Aorta (tissue), 5 donors: ENCODE results near the gene SMARCD3. TPM values are rescaled to one million over a fixed set of nuclear protein-coding genes. Genes with fewer than 3 reads are reported as not detected.
A peak's percentile ranks its signal among the peaks of the same experiment; 100 is the strongest.

Experiments
- ATAC-seq: fragments of 200-7000 bp; cut with Tn5 transposase; one replicate; pipeline ENCODE4 v1.9.1; 2022; ENCODE audit warnings: moderate library complexity; ENCODE audit not compliant: low FRiP score
- DNase-seq, 2 donors: peaks; one replicate each; pipeline ENCODE4 v3.0.0-alpha.2; 2020
- H3K27ac ChIP-seq, 2 donors: one replicate each; pipeline ENCODE4 v1.5.1; 2013; ENCODE audit warnings: low read length in 2 of 2, mild to moderate bottlenecking in 2 of 2, moderate library complexity in 2 of 2, control low read depth in 1 of 2, inconsistent platforms in 1 of 2, low read depth in 1 of 2
- H3K27me3 ChIP-seq, 2 donors: one replicate each; pipeline ENCODE4 v1.6.1; 2013; ENCODE audit warnings: control low read depth in 1 of 2, low read length in 1 of 2, mild to moderate bottlenecking in 1 of 2, moderate library complexity in 1 of 2; ENCODE audit not compliant: insufficient read depth in 2 of 2, control insufficient read depth in 1 of 2
- H3K36me3 ChIP-seq, 2 donors: one replicate each; pipeline ENCODE4 v1.6.1; 2013; ENCODE audit warnings: control low read depth in 1 of 2, low read length in 1 of 2, mild to moderate bottlenecking in 1 of 2; ENCODE audit not compliant: insufficient read depth in 2 of 2, control insufficient read depth in 1 of 2
- H3K4me1 ChIP-seq, 2 donors: one replicate each; pipeline ENCODE4 v1.6.1; 2013; ENCODE audit warnings: low read length in 2 of 2, control low read depth in 1 of 2, mild to moderate bottlenecking in 1 of 2, moderate library complexity in 1 of 2; ENCODE audit not compliant: insufficient read depth in 2 of 2, control insufficient read depth in 1 of 2
- H3K4me3 ChIP-seq, 2 donors: one replicate each; pipeline ENCODE4 v1.5.1; 2013; ENCODE audit warnings: low read length in 2 of 2, control low read depth in 1 of 2, mild to moderate bottlenecking in 1 of 2
- H3K9me3 ChIP-seq: one replicate; pipeline ENCODE4 v1.6.1; 2013; ENCODE audit warnings: mild to moderate bottlenecking, low read length; ENCODE audit not compliant: control insufficient read depth
- WGBS, 2 donors: extraction: QIAGEN DNeasy Blood & Tissue Kit; methylation state at CpG; one replicate each; pipeline ENCODE4 v1.1.7; 2013; 5-methylcytosine and 5-hydroxymethylcytosine counted together
- intact Hi-C, 2 donors: fragments of 100-400 bp; cut with DNase I; formaldehyde crosslinking; loops; one replicate each; pipeline versions ENCODE4 v1.14.2 to v1.15.0; 2022
- polyA plus RNA-seq, 2 donors: library from polyadenylated mRNA; stranded (reverse); fragments of 200-250 nt; gene quantifications; one replicate each; pipeline ENCODE4 v1.2.3, GENCODE V29; 2013
- total RNA-seq, 2 donors: library from RNA; stranded (reverse); fragmentation: NEBNext Ultra II Directional; extraction: Animal tissue kit (Norgen Biotek cat#: 25700); gene quantifications; one replicate each; pipeline ENCODE4 v1.2.1, GENCODE V29; 2021
- donor health status: healthy with polysubstance abuse.
- donor health status: Bipolar disorder and iron deficiency.
- donor health status: DM: no; HTN: no; CAD: no.
- donor health status: DM: no; HTN: no; CAD: no.
- donor health status: DM: yes; HTN: yes; CAD: no.

SMARCD3 gene
- total and polyA plus RNA-seq, 4 donors: 48.5 to 182 (median 68.4) TPM

- 65 to 66% methylated on average over 17 of the region's 17 CpGs for WGBS, 2 donors
Observed at GRCh38 chr7:151238190-151238810, 10.2 kb downstream of the SMARCD3 start.

GRCh38 chr7:151237244-151238189 is 11.0 kb downstream of the SMARCD3 start:
- Histone ChIP-seq H3K27ac (no peak overlapping the region), H3K27me3 (no peaks in the 10 kb centered on the region), H3K4me1 (no peaks in the 10 kb centered on the region), H3K9me3 (no peaks in the 10 kb centered on the region), H3K36me3 (peaks cover 0 to 8% of the 10 kb centered on the region in 2 donors), H3K4me3 (no peak overlapping the region)
- 75 to 78% methylated on average over 44 of the region's 44 CpGs for WGBS, 2 donors
- DNase-seq: peak in 1 of 2 donors; percentile 67
- no peak for ATAC-seq
- intact Hi-C loops: no loop called here

More at GRCh38 chr7:151238190-151238810, 10.2 kb downstream of the SMARCD3 start:
- no peaks in the 10 kb centered on the region for H3K27me3 ChIP-seq
- H3K9me3 ChIP-seq: no peaks in the 10 kb centered on the region
- intact Hi-C loops: no loop called here
- no peak overlapping the region for H3K4me3 ChIP-seq
- H3K4me1 ChIP-seq: no peaks in the 10 kb centered on the region
- ATAC-seq: no peak
- no peak overlapping the region for H3K27ac ChIP-seq
- peaks cover 0 to 8% of the 10 kb centered on the region in 2 donors for H3K36me3 ChIP-seq
- peak in 1 of 2 donors; percentile 43 for DNase-seq

GRCh38 chr7:151236406-151236805 is 12.1 kb downstream of the SMARCD3 start:
- WGBS, 2 donors: 73 to 81% methylated on average over 13 of the region's 13 CpGs
- H3K4me3 ChIP-seq: no peak overlapping the region
- H3K36me3 ChIP-seq: peaks cover 0 to 5% of the 10 kb centered on the region in 2 donors
- H3K4me1 ChIP-seq: no peaks in the 10 kb centered on the region
- no peak for ATAC-seq
- no peak overlapping the region for H3K27ac ChIP-seq
- intact Hi-C loops: no loop called here
- no peaks in the 10 kb centered on the region for H3K27me3 ChIP-seq
- no peaks in the 10 kb centered on the region for H3K9me3 ChIP-seq
- no peak for DNase-seq

GRCh38 chr7:151235091-151235787 is 13.3 kb downstream of the SMARCD3 start:
- intact Hi-C loops: no loop called here
- Histone ChIP-seq H3K4me3 (no peak overlapping the region), H3K27ac (no peak overlapping the region), H3K36me3 (peaks cover 0 to 5% of the 10 kb centered on the region in 2 donors), H3K9me3 (no peaks in the 10 kb centered on the region), H3K4me1 (no peaks in the 10 kb centered on the region), H3K27me3 (no peaks in the 10 kb centered on the region)
- ATAC-seq (no peak), DNase-seq (peak in 1 of 2 donors; percentile 65)
- WGBS, 2 donors: 80 to 84% methylated on average over 28 of the region's 28 CpGs

- WGBS, 2 donors: 67 to 76% methylated on average over 9 of the region's 9 CpGs
- DNase-seq (peak in 1 of 2 donors; percentile 66), ATAC-seq (no peak)
- H3K9me3 ChIP-seq: no peaks in the 10 kb centered on the region
- intact Hi-C loops: no loop called here
- H3K36me3 ChIP-seq: peaks cover 0 to 3% of the 10 kb centered on the region in 2 donors
- no peaks in the 10 kb centered on the region for H3K4me1 ChIP-seq
- no peaks in the 10 kb centered on the region for H3K27me3 ChIP-seq
- H3K4me3 ChIP-seq: peak overlapping the region in 1 of 2 donors; percentile 92
- peak overlapping the region in 1 of 2 donors; percentile 20 for H3K27ac ChIP-seq
Observed at GRCh38 chr7:151233804-151234203, 14.7 kb downstream of the SMARCD3 start.

- no peaks in the 10 kb centered on the region for H3K9me3 ChIP-seq
- no peaks in the 10 kb centered on the region for H3K27me3 ChIP-seq
- intact Hi-C loops: no loop called here
- H3K4me3 ChIP-seq: peak overlapping the region; percentile 90 to 92
- ATAC-seq (peak; percentile 66), DNase-seq (peak; percentile 77 to 87)
- peaks cover 0 to 3% of the 10 kb centered on the region in 2 donors for H3K36me3 ChIP-seq
- H3K4me1 ChIP-seq: no peaks in the 10 kb centered on the region
- H3K27ac ChIP-seq: peak overlapping the region; percentile 23 to 62
- 2 to 3% methylated on average over 36 of the region's 36 CpGs for WGBS, 2 donors
Observed at GRCh38 chr7:151232917-151233701, 15.4 kb downstream of the SMARCD3 start.

- 1% methylated on average over 77 to 79 of the region's 79 CpGs for WGBS, 2 donors
- peak; percentile 96 for ATAC-seq
- no peaks in the 10 kb centered on the region for H3K36me3 ChIP-seq
Observed at GRCh38 chr7:151232091-151232916, 16.2 kb downstream of the SMARCD3 start, which contains the start of gene CHPF2. TSS of gene CHPF2 (plus strand) at chr7:151232483. CDS start at chr7:151234012, 1,529 bp downstream.

More at GRCh38 chr7:151232091-151232916, 16.2 kb downstream of the SMARCD3 start, which contains the start of gene CHPF2:
- intact Hi-C loops: no loop called here
- Histone ChIP-seq H3K27me3 (no peaks in the 10 kb centered on the region), H3K27ac (peak within 1 kb of the TSS; percentile 23 to 79), H3K9me3 (no peaks in the 10 kb centered on the region), H3K4me3 (peak within 1 kb of the TSS; percentile 90 to 92), H3K4me1 (no peaks in the 10 kb centered on the region)
- peak; percentile 96 to 97 for DNase-seq
